T follicular helper cell (primary cell): ENCODE results near the gene APBB2.
"Not testable (repeated sequence)": the region's sequence is repeated elsewhere in the genome, so short reads cannot be mapped to it uniquely, and the experiment has no call there.

ENCODE experiments used
- DNase-seq: peaks from one replicate; pipeline ENCODE4 v3.0.0-alpha.2; 2020; ENCODE audit warnings: low read depth

APBB2 gene

GRCh38 chr4:40825014-40825838, 389.1 kb downstream of the APBB2 start:
- DNase-seq: no peak

- DNase-seq: no peak
Measured at GRCh38 chr4:40822420-40823166, 391.7 kb downstream of the APBB2 start.

- DNase-seq: no peak
Measured at GRCh38 chr4:40820101-40820500, 394.2 kb downstream of the APBB2 start.

- not testable (repeated sequence) for DNase-seq
Measured at GRCh38 chr4:40817157-40817556, 397.2 kb downstream of the APBB2 start.

- no peak for DNase-seq
Measured at GRCh38 chr4:40812856-40813255, 401.5 kb downstream of the APBB2 start.

GRCh38 chr4:40812386-40812785, 402.0 kb downstream of the APBB2 start:
- no peak for DNase-seq

GRCh38 chr4:40811956-40812355, 402.4 kb downstream of the APBB2 start:
- DNase-seq: no peak

GRCh38 chr4:40808926-40809457, 405.4 kb downstream of the APBB2 start:
- DNase-seq: no peak

GRCh38 chr4:40804598-40804997, 409.7 kb downstream of the APBB2 start:
- DNase-seq: no peak

- no peak for DNase-seq
Measured at GRCh38 chr4:40800064-40800463, 414.3 kb downstream of the APBB2 start.

GRCh38 chr4:40789771-40790170, 424.6 kb downstream of the APBB2 start:
- no peak for DNase-seq

GRCh38 chr4:40789031-40789430, 425.3 kb downstream of the APBB2 start:
- no peak for DNase-seq

- DNase-seq: no peak
Measured at GRCh38 chr4:40788331-40788730, 426.0 kb downstream of the APBB2 start.

GRCh38 chr4:40785727-40786126, 428.6 kb downstream of the APBB2 start:
- no peak for DNase-seq

- DNase-seq: no peak
Measured at GRCh38 chr4:40782876-40783275, 431.5 kb downstream of the APBB2 start.

- no peak for DNase-seq
Measured at GRCh38 chr4:40778090-40778489, 436.3 kb downstream of the APBB2 start.

- no peak for DNase-seq
Measured at GRCh38 chr4:40769266-40769665, 445.1 kb downstream of the APBB2 start.

- DNase-seq: no peak
Measured at GRCh38 chr4:40763228-40763716, 451.1 kb downstream of the APBB2 start.
